Thoracic aorta (tissue), 2 donors: ENCODE results near the gene REV3L. TPM values are rescaled to one million over a fixed set of nuclear protein-coding genes. Genes with fewer than 3 reads are reported as not detected.
"Not testable (repeated sequence)": the region's sequence is repeated elsewhere in the genome, so short reads cannot be mapped to it uniquely, and the experiment has no call there.

ENCODE experiments used
- ATAC-seq: fragments of 150-250 bp; one replicate; pipeline ENCODE4 v1.8.0; 2017; ENCODE audit warnings: low read depth; ENCODE audit not compliant: insufficient number of reproducible peaks, low FRiP score
- DNase-seq: peaks from one replicate; pipeline ENCODE4 v3.0.0-alpha.2; 2020; ENCODE audit warnings: low spot score
- H3K27ac ChIP-seq, 2 donors: fragments of 200-600 bp; sonication (generic); 1 replicate in 1 of 2; 2 replicates in 1 of 2; pipeline ENCODE4 v1.5.1; 2016; ENCODE audit warnings: mild to moderate bottlenecking in 2 of 2, moderate library complexity in 2 of 2
- H3K27me3 ChIP-seq: fragments of 200-600 bp; sonication (generic); replicated peaks from 2 replicates; pipeline ENCODE4 v1.6.0; 2016; ENCODE audit warnings: mild to moderate bottlenecking; ENCODE audit not compliant: insufficient read depth
- H3K36me3 ChIP-seq: fragments of 200-600 bp; sonication (generic); one replicate; pipeline ENCODE4 v1.5.1; 2016
- H3K4me1 ChIP-seq, 2 donors: fragments of 200-600 bp; sonication (generic); 1 replicate in 1 of 2; 2 replicates in 1 of 2; pipeline versions ENCODE4 v1.5.1 to v1.6.0; 2016; ENCODE audit warnings: low read depth in 2 of 2, mild to moderate bottlenecking in 1 of 2; ENCODE audit not compliant: control insufficient read depth in 1 of 2
- H3K4me3 ChIP-seq: fragments of 200-600 bp; sonication (generic); 2 replicates; pipeline ENCODE4 v1.5.1; 2016; ENCODE audit warnings: mild to moderate bottlenecking
- H3K9me3 ChIP-seq: fragments of 200-600 bp; sonication (generic); 2 replicates; pipeline ENCODE4 v1.5.1; 2016
- CTCF ChIP-seq: fragments of 200-600 bp; sonication (generic); IDR thresholded peaks from one replicate; pipeline ENCODE4 v1.5.1; 2019; ENCODE audit warnings: antibody characterized with exemption
- total RNA-seq, 2 donors: library from RNA; depleted of rRNA; stranded (reverse); fragments of >200 nt; gene quantifications; one replicate each; pipeline versions ENCODE4 v1.1.0 to v1.2.3, GENCODE V29; 2016

REV3L gene
- total RNA-seq, 2 donors from 2014 or later = 25.6 to 59.8 TPM

- no peaks in the 10 kb centered on the region for H3K9me3 ChIP-seq
- no peak for DNase-seq
- no peaks in the 10 kb centered on the region for H3K4me1 ChIP-seq
- ATAC-seq = no peak
- no peaks in the 10 kb centered on the region for H3K27me3 ChIP-seq
- H3K4me3 ChIP-seq = no peak overlapping the region
- TF ChIP-seq CTCF = no peak
- no peak overlapping the region for H3K27ac ChIP-seq
- peaks cover 13% of the 10 kb centered on the region for H3K36me3 ChIP-seq
Measured at GRCh38 chr6:111338843-111339242, 144.2 kb downstream of the REV3L start.

- no peak for TF ChIP-seq CTCF
- Histone ChIP-seq H3K27ac (no peak overlapping the region), H3K4me1 (no peaks in the 10 kb centered on the region), H3K36me3 (peaks cover 9% of the 10 kb centered on the region), H3K27me3 (no peaks in the 10 kb centered on the region), H3K4me3 (no peak overlapping the region), H3K9me3 (no peaks in the 10 kb centered on the region)
- no peak for DNase-seq
- ATAC-seq = no peak
Measured at GRCh38 chr6:111337829-111338236, 145.2 kb downstream of the REV3L start.

DNA sequence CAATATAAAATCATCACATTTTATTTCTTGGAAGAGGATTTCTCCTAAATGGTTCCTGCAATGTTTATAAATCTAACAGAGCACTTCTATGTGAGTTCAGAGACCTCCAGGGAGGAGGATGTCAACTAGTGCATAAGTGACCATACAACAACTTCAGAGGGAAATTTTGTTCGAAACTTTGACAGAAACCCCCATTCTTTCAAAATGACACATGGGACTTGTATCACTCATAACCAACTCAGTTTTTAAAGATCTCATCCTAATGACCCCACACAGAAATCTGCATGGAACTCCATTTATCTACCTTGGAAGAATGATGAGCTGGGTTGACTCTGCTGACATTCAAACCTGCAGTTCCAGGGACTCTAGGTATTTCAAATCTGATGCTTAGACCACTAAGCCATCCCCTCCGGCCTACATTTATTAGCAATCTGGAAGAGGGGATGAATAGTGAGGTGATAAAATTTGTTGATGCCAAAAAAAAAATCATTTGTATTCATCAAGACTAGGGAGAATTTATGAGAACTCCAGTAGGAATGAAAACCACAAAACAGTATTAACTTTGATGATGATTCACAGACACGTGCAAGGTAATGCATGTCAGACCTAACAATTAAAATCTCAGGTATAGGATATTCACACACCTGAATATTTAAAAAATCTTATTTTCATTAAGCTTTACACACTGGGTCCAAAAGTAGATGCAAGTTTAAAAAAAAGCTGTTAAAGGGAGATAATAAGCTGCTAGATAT, 153.0 kb downstream of the REV3L start:
- ATAC-seq (no peak), DNase-seq (no peak)
- Histone ChIP-seq H3K36me3 (peaks cover 35% of the 10 kb centered on the region), H3K4me3 (no peak overlapping the region), H3K4me1 (no peaks in the 10 kb centered on the region), H3K27ac (no peak overlapping the region), H3K9me3 (no peaks in the 10 kb centered on the region), H3K27me3 (no peaks in the 10 kb centered on the region)
- no peak for TF ChIP-seq CTCF

GRCh38 chr6:111326563-111326962, 156.5 kb downstream of the REV3L start:
- Histone ChIP-seq H3K4me3 (no peak overlapping the region), H3K27ac (no peak overlapping the region), H3K9me3 (no peaks in the 10 kb centered on the region), H3K27me3 (no peaks in the 10 kb centered on the region), H3K36me3 (peaks cover 39% of the 10 kb centered on the region), H3K4me1 (no peaks in the 10 kb centered on the region)
- DNase-seq (no peak), ATAC-seq (no peak)
- TF ChIP-seq CTCF = no peak

GRCh38 chr6:111322145-111322544, 160.9 kb downstream of the REV3L start:
- H3K9me3 ChIP-seq = no peaks in the 10 kb centered on the region
- H3K36me3 ChIP-seq = peaks cover 24% of the 10 kb centered on the region
- ATAC-seq (no peak), DNase-seq (no peak)
- H3K27ac ChIP-seq = no peak overlapping the region
- no peak overlapping the region for H3K4me3 ChIP-seq
- no peaks in the 10 kb centered on the region for H3K4me1 ChIP-seq
- TF ChIP-seq CTCF = no peak
- no peaks in the 10 kb centered on the region for H3K27me3 ChIP-seq

DNA sequence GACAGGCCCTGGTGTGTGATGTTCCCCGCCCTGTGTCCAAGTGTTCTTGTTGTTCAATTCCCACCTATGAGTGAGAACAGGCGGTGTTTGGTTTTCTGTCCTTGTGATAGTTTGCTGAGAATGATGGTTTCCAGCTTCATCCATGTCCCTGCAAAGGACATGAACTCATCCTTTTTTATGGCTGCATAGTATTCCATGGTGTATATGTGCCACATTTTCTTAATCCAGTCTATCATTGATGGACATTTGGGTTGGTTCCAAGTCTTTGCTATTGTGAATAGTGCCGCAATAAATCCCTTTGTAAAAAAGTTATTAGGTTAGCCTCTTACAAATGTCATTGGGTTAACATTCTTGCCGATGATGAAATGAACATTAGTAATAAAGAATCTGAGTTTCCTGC, 175.1 kb downstream of the REV3L start:
- H3K9me3 ChIP-seq, H3K27ac ChIP-seq, H3K4me1 ChIP-seq, DNase-seq, H3K27me3 ChIP-seq, H3K4me3 ChIP-seq, ATAC-seq: not testable (repeated sequence)
- peaks cover 34% of the 10 kb centered on the region for H3K36me3 ChIP-seq
